Measurements from ENCODE around the gene NBPF12. TPM values are rescaled to one million over a fixed set of nuclear protein-coding genes. Genes with fewer than 3 reads are reported as not detected.
"Not testable (repeated sequence)": the region's sequence is repeated elsewhere in the genome, so short reads cannot be mapped to it uniquely, and the experiment has no call there.

Gene NBPF12
- total RNA-seq, 4 donors from 2014 or later = 4.6 to 12.2 (median 6.0) TPM

GRCh38 chr1:146989455-146989854, 51.3 kb downstream of the NBPF12 start:
- WGBS, 2 donors = 88 to 92% methylated on average over 2 to 3 of the region's 3 CpGs

GRCh38 chr1:147008495-147008894, 70.4 kb downstream of the NBPF12 start:
- H3K4me3 ChIP-seq; intact Hi-C loops (cut with DNase I); DNase-seq; H3K4me1 ChIP-seq; H3K27ac ChIP-seq; H3K36me3 ChIP-seq; H3K27me3 ChIP-seq; H3K9me3 ChIP-seq: not testable (repeated sequence)
- WGBS, 2 donors = 76 to 82% methylated on average over 1 of the region's 1 CpG

More at GRCh38 chr1:146989455-146989854, 51.3 kb downstream of the NBPF12 start:
- H3K9me3 ChIP-seq; intact Hi-C loops (cut with DNase I); H3K27ac ChIP-seq; H3K27me3 ChIP-seq; H3K4me3 ChIP-seq; H3K4me1 ChIP-seq; DNase-seq: not testable (repeated sequence)
- H3K36me3 ChIP-seq = peaks cover 3 to 22% (median 15%) of the 10 kb centered on the region in 3 donors

- H3K4me1 ChIP-seq; H3K36me3 ChIP-seq; H3K9me3 ChIP-seq; H3K4me3 ChIP-seq; intact Hi-C loops (cut with DNase I); H3K27ac ChIP-seq; DNase-seq: not testable (repeated sequence)
- WGBS, 2 donors = 61 to 67% methylated on average over 4 of the region's 4 CpGs
- peaks cover 0 to 18% (median 0%) of the 10 kb centered on the region in 4 donors for H3K27me3 ChIP-seq
Measured at GRCh38 chr1:147026975-147027374, 88.9 kb downstream of the NBPF12 start.

- H3K4me1 ChIP-seq; DNase-seq; H3K4me3 ChIP-seq; H3K36me3 ChIP-seq; H3K9me3 ChIP-seq; H3K27ac ChIP-seq; intact Hi-C loops (cut with DNase I); H3K27me3 ChIP-seq: not testable (repeated sequence)
- WGBS, 2 donors = 87 to 90% methylated on average over 2 to 3 of the region's 4 CpGs
Measured at GRCh38 chr1:147030066-147030653, 92.0 kb downstream of the NBPF12 start.

- DNase-seq = no peak
- Histone ChIP-seq H3K4me3 (no peak overlapping the region), H3K27ac (no peak overlapping the region), H3K36me3 (no peaks in the 10 kb centered on the region), H3K4me1 (no peaks in the 10 kb centered on the region), H3K9me3 (no peaks in the 10 kb centered on the region), H3K27me3 (peaks cover 0 to 19% (median 0%) of the 10 kb centered on the region in 4 donors)
- TF ChIP-seq CTCF (IDR thresholded peaks at IDR 0.05) (no peak), POLR2A (IDR thresholded peaks at IDR 0.05) (no peak)
- intact Hi-C loops (cut with DNase I) = no loop called here
- 70 to 85% methylated on average over 3 of the region's 3 CpGs for WGBS, 2 donors
Measured at GRCh38 chr1:147039916-147040315, 101.8 kb downstream of the NBPF12 start.

GRCh38 chr1:147042891-147043290, 104.8 kb downstream of the NBPF12 start:
- H3K4me3 ChIP-seq; intact Hi-C loops (cut with DNase I); H3K36me3 ChIP-seq; DNase-seq; H3K27ac ChIP-seq; H3K9me3 ChIP-seq; H3K4me1 ChIP-seq: not testable (repeated sequence)
- WGBS, 2 donors = 78 to 79% methylated on average over 3 of the region's 3 CpGs
- H3K27me3 ChIP-seq = peaks cover 0 to 13% (median 0%) of the 10 kb centered on the region in 4 donors

GRCh38 chr1:147044511-147044910, 106.4 kb downstream of the NBPF12 start:
- H3K36me3 ChIP-seq; intact Hi-C loops (cut with DNase I); H3K27ac ChIP-seq; H3K4me3 ChIP-seq; DNase-seq; H3K4me1 ChIP-seq; H3K9me3 ChIP-seq: not testable (repeated sequence)
- peaks cover 0 to 13% (median 0%) of the 10 kb centered on the region in 4 donors for H3K27me3 ChIP-seq

Other genes starting within 250 kb of the NBPF12 start
- gene PRKAB2, start 234.1 kb downstream of the NBPF12 start, total RNA-seq = 10 to 100 TPM in 1 of 4 donors, 1 to 10 TPM in 3; 2.4 to 14.7 (median 8.1) TPM

All from esophagus squamous epithelium (tissue), 5 donors.